Endodermal cell (in vitro differentiated cells): ENCODE data around the gene FAM131A. TPM values are rescaled to one million over a fixed set of nuclear protein-coding genes. Genes with fewer than 3 reads are reported as not detected.

Experiments
- DNase-seq: peaks from one replicate; pipeline ENCODE4 v3.0.0-alpha.2; 2017
- H3K27ac ChIP-seq: 2 replicates; pipeline ENCODE4 v1.5.1; 2013; ENCODE audit warnings: mild to moderate bottlenecking, low read depth, low read length, moderate library complexity
- H3K27me3 ChIP-seq: 2 replicates; pipeline ENCODE4 v1.6.1; 2013; ENCODE audit warnings: mild to moderate bottlenecking, low read length, moderate library complexity; ENCODE audit not compliant: insufficient read depth, control insufficient read depth, poor library complexity, severe bottlenecking
- H3K36me3 ChIP-seq: 2 replicates; pipeline ENCODE4 v1.7.0; 2013; ENCODE audit warnings: mild to moderate bottlenecking, low read length, moderate library complexity; ENCODE audit not compliant: control insufficient read depth, insufficient read depth
- H3K4me1 ChIP-seq: one replicate; pipeline ENCODE4 v1.7.0; 2013; ENCODE audit warnings: low read length; ENCODE audit not compliant: control insufficient read depth, insufficient read depth
- H3K4me3 ChIP-seq: 2 replicates; pipeline ENCODE4 v1.5.1; 2013; ENCODE audit warnings: mild to moderate bottlenecking, low read length, moderate library complexity
- H3K9ac ChIP-seq: 2 replicates; pipeline ENCODE4 v1.6.1; 2013; ENCODE audit warnings: mild to moderate bottlenecking, low read length, moderate library complexity; ENCODE audit not compliant: poor library complexity, severe bottlenecking; ENCODE audit errors: extremely low read depth
- H3K9me3 ChIP-seq: 2 replicates; pipeline ENCODE4 v1.6.1; 2013; ENCODE audit warnings: mild to moderate bottlenecking, low read length, moderate library complexity; ENCODE audit not compliant: control insufficient read depth
- H3K27ac Mint-ChIP-seq: 2 replicates; pipeline ENCODE4 v1.8.0; 2020; ENCODE audit warnings: mixed read lengths
- H3K27me3 Mint-ChIP-seq: 2 replicates; pipeline ENCODE4 v1.8.0; 2021; ENCODE audit warnings: mild to moderate bottlenecking, mixed read lengths; ENCODE audit not compliant: insufficient read depth
- H3K36me3 Mint-ChIP-seq: 2 replicates; pipeline ENCODE4 v1.8.0; 2020; ENCODE audit warnings: low read depth, mixed read lengths
- H3K4me1 Mint-ChIP-seq: 2 replicates; pipeline ENCODE4 v1.8.0; 2020; ENCODE audit warnings: mixed read lengths
- H3K4me3 Mint-ChIP-seq: 2 replicates; pipeline ENCODE4 v1.8.0; 2020; ENCODE audit warnings: mild to moderate bottlenecking, moderate library complexity, mixed read lengths
- H3K9me3 Mint-ChIP-seq: 2 replicates; pipeline ENCODE4 v1.8.0; 2020; ENCODE audit warnings: mild to moderate bottlenecking, mixed read lengths
- CTCF ChIP-seq: fragments of 200-600 bp; sonication (generic); conservative IDR thresholded peaks from 2 replicates; pipeline ENCODE4 v1.5.0; 2021; ENCODE audit warnings: antibody characterized with exemption, mild to moderate bottlenecking
- WGBS, 2 experiments: methylation state at CpG; one replicate each; pipeline versions ENCODE4 v1.1.5 to v1.1.7; 2013; ENCODE audit warnings: missing lambda C conversion rate in 2 of 2, mixed read lengths in 1 of 2; ENCODE audit not compliant: insufficient coverage in 1 of 2, insufficient read length in 1 of 2; 5-methylcytosine and 5-hydroxymethylcytosine counted together
- total RNA-seq, 2 donors: library from RNA; stranded (reverse); fragmentation: NEBNext Ultra II Directional in 1 of 2; extraction: Animal tissue kit (Norgen Biotek cat#: 25700) in 1 of 2; gene quantifications; 2 replicates in 1 of 2; 3 replicates in 1 of 2; pipeline ENCODE4 v1.2.1, GENCODE V29; 2021

Gene FAM131A
- total RNA-seq, 2 donors from 2014 or later: 18.3 to 24.1 TPM

GRCh38 chr3:184384856-184385422, 47.5 kb downstream of the FAM131A start:
- Mint-ChIP-seq H3K27me3 (peaks cover 34% of the 10 kb centered on the region), H3K36me3 (peaks cover 2% of the 10 kb centered on the region), H3K9me3 (no peaks in the 10 kb centered on the region), H3K4me1 (peaks cover 2% of the 10 kb centered on the region), H3K4me3 (no peak overlapping the region), H3K27ac (no peak overlapping the region)
- Histone ChIP-seq H3K9me3 (no peaks in the 10 kb centered on the region), H3K4me3 (no peak overlapping the region), H3K4me1 (no peaks in the 10 kb centered on the region), H3K9ac (no peak overlapping the region), H3K36me3 (no peaks in the 10 kb centered on the region), H3K27ac (no peak overlapping the region), H3K27me3 (peaks cover 31% of the 10 kb centered on the region)
- no peak for DNase-seq
- WGBS, 2 experiments: 91 to 98% methylated on average over 7 to 8 of the region's 8 CpGs
- no peak for TF ChIP-seq CTCF

- 90 to 96% methylated on average over 15 to 37 of the region's 37 CpGs for WGBS, 2 experiments
- no peak overlapping the region for H3K9ac ChIP-seq
- H3K36me3 ChIP-seq: no peaks in the 10 kb centered on the region
- Mint-ChIP-seq H3K27me3 (peaks cover 30% of the 10 kb centered on the region), H3K27ac (no peak overlapping the region), H3K4me1 (no peaks in the 10 kb centered on the region), H3K9me3 (no peaks in the 10 kb centered on the region), H3K36me3 (peaks cover 2% of the 10 kb centered on the region), H3K4me3 (no peak overlapping the region)
- H3K4me3 ChIP-seq: no peak overlapping the region
- H3K9me3 ChIP-seq: no peaks in the 10 kb centered on the region
- no peaks in the 10 kb centered on the region for H3K4me1 ChIP-seq
- peaks cover 22% of the 10 kb centered on the region for H3K27me3 ChIP-seq
- no peak overlapping the region for H3K27ac ChIP-seq
- TF ChIP-seq CTCF: no peak
- no peak for DNase-seq
Measured at GRCh38 chr3:184386047-184386806, 48.8 kb downstream of the FAM131A start.

- H3K27ac Mint-ChIP-seq: no peak overlapping the region
- H3K9ac ChIP-seq: no peak overlapping the region
- TF ChIP-seq CTCF: no peak
- H3K4me1 ChIP-seq: no peaks in the 10 kb centered on the region
- peaks cover 20% of the 10 kb centered on the region for H3K27me3 Mint-ChIP-seq
- no peak overlapping the region for H3K4me3 Mint-ChIP-seq
- no peaks in the 10 kb centered on the region for H3K9me3 Mint-ChIP-seq
- no peaks in the 10 kb centered on the region for H3K36me3 ChIP-seq
- no peak for DNase-seq
- WGBS, 2 experiments: 90 to 94% methylated on average over 11 to 12 of the region's 12 CpGs
- H3K27me3 ChIP-seq: peaks cover 12% of the 10 kb centered on the region
- H3K36me3 Mint-ChIP-seq: peaks cover 2% of the 10 kb centered on the region
- no peaks in the 10 kb centered on the region for H3K9me3 ChIP-seq
- H3K27ac ChIP-seq: no peak overlapping the region
- no peaks in the 10 kb centered on the region for H3K4me1 Mint-ChIP-seq
- no peak overlapping the region for H3K4me3 ChIP-seq
Measured at GRCh38 chr3:184387174-184387714, 49.8 kb downstream of the FAM131A start.
